ENCODE measurements around the gene COL7A1.

- TF ChIP-seq ELF4 (CRISPR knock-in tag; IDR thresholded peaks at IDR 0.05; ENCODE audit: borderline replicate concordance): no peak
- TF ChIP-seq PHB2 (IDR thresholded peaks at IDR 0.05; ENCODE audit: partially characterized antibody): no peak
- no peak for TF ChIP-seq ZBTB2 (CRISPR knock-in tag; IDR thresholded peaks at IDR 0.05; ENCODE audit: low read depth)
- no peak for TF ChIP-seq ZNF660 (CRISPR knock-in tag; IDR thresholded peaks at IDR 0.05; ENCODE audit: borderline replicate concordance, low read depth)
These were observed 34.8 kb upstream of the COL7A1 start for GRCh38 chr3:48629894-48630293.

Measured in HepG2 (cell line).